HEK293 (cell line): ENCODE data around the gene LHFPL2.

Experiments used
- CTCF ChIA-PET: fragments of 350-600 bp; formaldehyde crosslinking; extraction: SDS; loops from one replicate; lab custom pipeline; 2021; ENCODE audit warnings: antibody characterized with exemption; lab: Yijun Ruan, JAX
- POLR2A ChIA-PET: fragments of 300-600 bp; formaldehyde crosslinking; extraction: SDS; loops from one replicate; lab custom pipeline; 2020; ENCODE audit warnings: antibody characterized with exemption, inconsistent platforms; lab: Yijun Ruan, JAX
- H3K27ac ChIP-seq: fragments of 200-500 bp; sonication (Bioruptor generic); 2 replicates; pipeline ENCODE4 v1.5.1; 2014; ENCODE audit warnings: low read depth, low read length, control low read depth, inconsistent platforms; ENCODE audit errors: extremely low read depth
- H3K36me3 ChIP-seq, 2 experiments: fragments of 200-500 bp in 1 of 2; sonication (Bioruptor generic) in 1 of 2; 1 replicate in 1 of 2; 2 replicates in 1 of 2; pipeline ENCODE4 v1.5.1; 2014 to 2017; ENCODE audit warnings: inconsistent platforms in 2 of 2, low read length in 2 of 2; ENCODE audit not compliant: control insufficient read depth in 2 of 2, insufficient read depth in 1 of 2
- H3K4me1 ChIP-seq: fragments of 200-500 bp; sonication (Bioruptor generic); 2 replicates; pipeline ENCODE4 v1.5.1; 2014; ENCODE audit warnings: mild to moderate bottlenecking, low read length, inconsistent platforms; ENCODE audit not compliant: control insufficient read depth, insufficient read depth
- H3K4me3 ChIP-seq: 2 replicates; pipeline ENCODE4 v1.5.1; 2011; ENCODE audit warnings: low read depth, mild to moderate bottlenecking, control low read depth, low read length, moderate library complexity
- H3K9me3 ChIP-seq: fragments of 200-500 bp; sonication (Bioruptor generic); 2 replicates; pipeline ENCODE4 v1.5.1; 2014; ENCODE audit warnings: low read depth, low read length, inconsistent platforms; ENCODE audit not compliant: control insufficient read depth, insufficient read depth
- ATF2 ChIP-seq: fragments of 450-650 bp; formaldehyde crosslinking; IDR thresholded peaks from 2 replicates; pipeline ENCODE4 v1.5.1; 2016; ENCODE audit warnings: missing biosample characterization, missing genetic modification characterization, low read depth
- BCL11B ChIP-seq: fragments of 450-650 bp; formaldehyde crosslinking; IDR thresholded peaks from 2 replicates; pipeline ENCODE4 v1.5.1; 2016; ENCODE audit warnings: low read depth, missing biosample characterization, missing genetic modification characterization
- CTCF ChIP-seq: fragments of 450-650 bp; formaldehyde crosslinking; IDR thresholded peaks from 2 replicates; pipeline ENCODE4 v1.5.1; 2016; ENCODE audit warnings: missing biosample characterization, missing genetic modification characterization
- RBAK ChIP-seq: fragments of 450-650 bp; formaldehyde crosslinking; IDR thresholded peaks from 2 replicates; pipeline ENCODE4 v1.5.1; 2016; ENCODE audit warnings: missing biosample characterization, missing genetic modification characterization
- ZBTB8A ChIP-seq: fragments of 450-650 bp; formaldehyde crosslinking; IDR thresholded peaks from 2 replicates; pipeline ENCODE4 v1.5.1; 2016; ENCODE audit warnings: missing biosample characterization, missing genetic modification characterization
- ZNF155 ChIP-seq: fragments of 450-650 bp; formaldehyde crosslinking; IDR thresholded peaks from 2 replicates; pipeline ENCODE4 v1.5.1; 2016; ENCODE audit warnings: missing biosample characterization, missing genetic modification characterization
- ZNF157 ChIP-seq: fragments of 450-650 bp; formaldehyde crosslinking; IDR thresholded peaks from 2 replicates; pipeline ENCODE4 v1.5.1; 2016; ENCODE audit warnings: missing biosample characterization, missing genetic modification characterization
- ZNF169 ChIP-seq: fragments of 450-650 bp; formaldehyde crosslinking; IDR thresholded peaks from 2 replicates; pipeline ENCODE4 v1.5.1; 2016; ENCODE audit warnings: missing biosample characterization, missing genetic modification characterization
- ZNF2 ChIP-seq: fragments of 450-650 bp; formaldehyde crosslinking; IDR thresholded peaks from 2 replicates; pipeline ENCODE4 v1.5.1; 2016; ENCODE audit warnings: missing biosample characterization, missing genetic modification characterization
- ZNF214 ChIP-seq: fragments of 450-650 bp; formaldehyde crosslinking; IDR thresholded peaks from 2 replicates; pipeline ENCODE4 v1.5.1; 2017; ENCODE audit warnings: missing biosample characterization, mild to moderate bottlenecking, missing genetic modification characterization, borderline replicate concordance
- ZNF24 ChIP-seq: fragments of 450-650 bp; formaldehyde crosslinking; IDR thresholded peaks from 2 replicates; pipeline ENCODE4 v1.5.1; 2016; ENCODE audit warnings: missing biosample characterization, missing genetic modification characterization
- ZNF311 ChIP-seq: fragments of 450-650 bp; formaldehyde crosslinking; IDR thresholded peaks from 2 replicates; pipeline ENCODE4 v1.5.1; 2017; ENCODE audit warnings: missing biosample characterization, missing genetic modification characterization, borderline replicate concordance
- ZNF335 ChIP-seq: fragments of 450-650 bp; formaldehyde crosslinking; conservative IDR thresholded peaks from 2 replicates; pipeline ENCODE4 v1.5.1; 2016; ENCODE audit warnings: missing biosample characterization, missing genetic modification characterization
- ZNF354C ChIP-seq: fragments of 450-650 bp; formaldehyde crosslinking; IDR thresholded peaks from 2 replicates; pipeline ENCODE4 v1.5.1; 2016; ENCODE audit warnings: missing biosample characterization, missing genetic modification characterization, low read depth, borderline replicate concordance
- ZNF366 ChIP-seq: fragments of 450-650 bp; formaldehyde crosslinking; conservative IDR thresholded peaks from 2 replicates; pipeline ENCODE4 v1.5.1; 2016; ENCODE audit warnings: missing biosample characterization, missing genetic modification characterization
- ZNF423 ChIP-seq: fragments of 450-650 bp; formaldehyde crosslinking; IDR thresholded peaks from 2 replicates; pipeline ENCODE4 v1.5.1; 2016; ENCODE audit warnings: missing biosample characterization, missing genetic modification characterization
- ZNF544 ChIP-seq: fragments of 450-650 bp; formaldehyde crosslinking; IDR thresholded peaks from 2 replicates; pipeline ENCODE4 v1.5.0; 2017; ENCODE audit warnings: missing biosample characterization, missing genetic modification characterization
- ZNF558 ChIP-seq: fragments of 450-650 bp; formaldehyde crosslinking; IDR thresholded peaks from 2 replicates; pipeline ENCODE4 v1.5.1; 2016; ENCODE audit warnings: missing biosample characterization, missing genetic modification characterization
- ZNF610 ChIP-seq: fragments of 450-650 bp; formaldehyde crosslinking; IDR thresholded peaks from 2 replicates; pipeline ENCODE4 v1.5.1; 2016; ENCODE audit warnings: missing biosample characterization, missing genetic modification characterization, borderline replicate concordance
- ZNF626 ChIP-seq: fragments of 450-650 bp; sonication (Bioruptor Pico); formaldehyde crosslinking; IDR thresholded peaks from 2 replicates; pipeline ENCODE4 v1.5.1; 2018; ENCODE audit warnings: missing biosample characterization, missing genetic modification characterization, inconsistent platforms
- ZNF639 ChIP-seq: fragments of 450-650 bp; formaldehyde crosslinking; IDR thresholded peaks from 2 replicates; pipeline ENCODE4 v1.5.1; 2016; ENCODE audit warnings: missing biosample characterization, missing genetic modification characterization
- ZNF791 ChIP-seq: fragments of 450-650 bp; formaldehyde crosslinking; IDR thresholded peaks from 2 replicates; pipeline ENCODE4 v1.5.1; 2016; ENCODE audit warnings: missing biosample characterization, missing genetic modification characterization
- ZNF837 ChIP-seq: fragments of 450-650 bp; formaldehyde crosslinking; IDR thresholded peaks from 2 replicates; pipeline ENCODE4 v1.5.1; 2016; ENCODE audit warnings: missing biosample characterization, missing genetic modification characterization
- TF ChIP-seq, protein P1 (sequence below): fragments of 450-650 bp; formaldehyde crosslinking; IDR thresholded peaks from 2 replicates; pipeline ENCODE4 v1.5.1; 2017; ENCODE audit warnings: missing biosample characterization, missing genetic modification characterization
- TF ChIP-seq, protein P2 (sequence below): fragments of 450-650 bp; formaldehyde crosslinking; IDR thresholded peaks from 2 replicates; pipeline ENCODE4 v1.5.1; 2016; ENCODE audit warnings: missing biosample characterization, missing genetic modification characterization
- TF ChIP-seq, protein P3 (sequence below): sonication (generic); formaldehyde crosslinking; IDR thresholded peaks from 2 replicates; pipeline ENCODE4 v1.8.1; 2022; ENCODE audit warnings: mild to moderate bottlenecking, moderate library complexity, missing genetic modification reagents

The LHFPL2 gene

DNA sequence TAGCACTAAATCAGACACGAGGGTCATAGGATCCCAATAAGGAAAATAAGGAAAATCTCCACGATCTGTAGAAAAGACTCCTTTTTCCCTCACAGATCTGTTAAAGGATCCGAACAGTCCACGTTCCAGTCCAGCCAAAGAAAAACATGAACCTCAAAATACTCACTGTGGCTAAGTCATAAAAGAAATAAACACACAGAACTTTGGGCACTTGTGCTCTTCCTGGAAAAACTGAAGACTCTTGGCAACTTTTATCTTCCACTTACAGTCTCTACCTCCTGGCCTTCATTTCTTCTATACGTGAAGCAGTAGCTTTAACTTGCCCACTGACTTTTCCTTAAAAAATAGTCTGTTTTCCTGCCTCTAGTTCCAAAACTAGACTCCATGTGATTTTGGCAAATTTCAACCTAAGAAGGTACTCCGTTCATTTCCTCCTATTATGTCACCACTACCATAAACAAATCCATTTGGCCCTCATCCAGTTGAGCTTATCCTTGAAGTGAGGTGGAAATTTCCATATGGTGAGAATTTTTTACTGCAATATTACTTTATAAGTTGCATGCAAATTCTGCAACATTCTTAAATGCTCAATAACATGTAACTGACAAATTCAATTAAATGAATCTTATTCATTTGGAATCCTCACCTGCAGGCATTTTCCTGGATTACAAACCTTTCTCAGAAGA is 5.3 kb upstream of the LHFPL2 start (continued):
- TF ChIP-seq, protein P1, sequence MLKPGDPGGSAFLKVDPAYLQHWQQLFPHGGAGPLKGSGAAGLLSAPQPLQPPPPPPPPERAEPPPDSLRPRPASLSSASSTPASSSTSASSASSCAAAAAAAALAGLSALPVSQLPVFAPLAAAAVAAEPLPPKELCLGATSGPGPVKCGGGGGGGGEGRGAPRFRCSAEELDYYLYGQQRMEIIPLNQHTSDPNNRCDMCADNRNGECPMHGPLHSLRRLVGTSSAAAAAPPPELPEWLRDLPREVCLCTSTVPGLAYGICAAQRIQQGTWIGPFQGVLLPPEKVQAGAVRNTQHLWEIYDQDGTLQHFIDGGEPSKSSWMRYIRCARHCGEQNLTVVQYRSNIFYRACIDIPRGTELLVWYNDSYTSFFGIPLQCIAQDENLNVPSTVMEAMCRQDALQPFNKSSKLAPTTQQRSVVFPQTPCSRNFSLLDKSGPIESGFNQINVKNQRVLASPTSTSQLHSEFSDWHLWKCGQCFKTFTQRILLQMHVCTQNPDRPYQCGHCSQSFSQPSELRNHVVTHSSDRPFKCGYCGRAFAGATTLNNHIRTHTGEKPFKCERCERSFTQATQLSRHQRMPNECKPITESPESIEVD (tag by site-specific recombination): 0 out of 2 replicates have a peak, but pooled peaks have one; percentile 36
- TF ChIP-seq, protein P2, sequence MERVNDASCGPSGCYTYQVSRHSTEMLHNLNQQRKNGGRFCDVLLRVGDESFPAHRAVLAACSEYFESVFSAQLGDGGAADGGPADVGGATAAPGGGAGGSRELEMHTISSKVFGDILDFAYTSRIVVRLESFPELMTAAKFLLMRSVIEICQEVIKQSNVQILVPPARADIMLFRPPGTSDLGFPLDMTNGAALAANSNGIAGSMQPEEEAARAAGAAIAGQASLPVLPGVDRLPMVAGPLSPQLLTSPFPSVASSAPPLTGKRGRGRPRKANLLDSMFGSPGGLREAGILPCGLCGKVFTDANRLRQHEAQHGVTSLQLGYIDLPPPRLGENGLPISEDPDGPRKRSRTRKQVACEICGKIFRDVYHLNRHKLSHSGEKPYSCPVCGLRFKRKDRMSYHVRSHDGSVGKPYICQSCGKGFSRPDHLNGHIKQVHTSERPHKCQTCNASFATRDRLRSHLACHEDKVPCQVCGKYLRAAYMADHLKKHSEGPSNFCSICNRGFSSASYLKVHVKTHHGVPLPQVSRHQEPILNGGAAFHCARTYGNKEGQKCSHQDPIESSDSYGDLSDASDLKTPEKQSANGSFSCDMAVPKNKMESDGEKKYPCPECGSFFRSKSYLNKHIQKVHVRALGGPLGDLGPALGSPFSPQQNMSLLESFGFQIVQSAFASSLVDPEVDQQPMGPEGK (tag by site-specific recombination): no peak
- TF ChIP-seq, protein P3, sequence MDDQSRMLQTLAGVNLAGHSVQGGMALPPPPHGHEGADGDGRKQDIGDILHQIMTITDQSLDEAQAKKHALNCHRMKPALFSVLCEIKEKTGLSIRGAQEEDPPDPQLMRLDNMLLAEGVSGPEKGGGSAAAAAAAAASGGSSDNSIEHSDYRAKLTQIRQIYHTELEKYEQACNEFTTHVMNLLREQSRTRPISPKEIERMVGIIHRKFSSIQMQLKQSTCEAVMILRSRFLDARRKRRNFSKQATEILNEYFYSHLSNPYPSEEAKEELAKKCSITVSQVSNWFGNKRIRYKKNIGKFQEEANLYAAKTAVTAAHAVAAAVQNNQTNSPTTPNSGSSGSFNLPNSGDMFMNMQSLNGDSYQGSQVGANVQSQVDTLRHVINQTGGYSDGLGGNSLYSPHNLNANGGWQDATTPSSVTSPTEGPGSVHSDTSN (CRISPR knock-in tag): no peak
- TF ChIP-seq ZNF791 (no peak), ZBTB8A (tag by site-specific recombination) (no peak), ZNF311 (no peak), ZNF155 (tag by site-specific recombination) (no peak), ZNF558 (0 out of 2 replicates have a peak, but pooled peaks have one; percentile 11), ZNF335 (tag by site-specific recombination) (peak; percentile 49), ZNF610 (tag by site-specific recombination) (no peak), BCL11B (tag by site-specific recombination) (no peak), RBAK (tag by site-specific recombination) (no peak), ATF2 (tag by site-specific recombination) (0 out of 2 replicates have a peak, but pooled peaks have one; percentile 16), ZNF366 (tag by site-specific recombination) (0 out of 2 replicates have a peak, but pooled peaks have one; percentile 12), ZNF214 (tag by site-specific recombination) (no peak), ZNF423 (tag by site-specific recombination) (no peak)

DNA sequence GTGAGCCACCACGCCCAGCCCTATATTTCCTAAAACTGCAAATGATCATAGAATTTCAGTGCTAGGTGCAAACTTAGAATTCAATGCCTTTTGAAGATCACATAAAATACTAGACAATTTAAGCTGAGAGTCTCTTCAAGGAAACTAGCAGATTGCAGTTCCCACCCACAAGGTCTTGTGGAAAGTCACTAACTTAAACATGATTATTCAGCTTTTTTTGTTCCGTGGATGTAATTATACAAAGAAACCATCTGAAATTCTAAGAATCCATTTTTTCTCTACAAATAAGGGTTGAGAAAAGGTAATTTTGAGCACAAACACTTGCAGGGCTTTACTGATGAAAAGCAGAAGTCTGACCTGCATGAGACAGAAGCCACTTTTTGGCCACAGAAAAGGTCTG is 4.5 kb upstream of the LHFPL2 start:
- POLR2A ChIA-PET: no interaction called here
- H3K4me1 ChIP-seq: peaks cover 12% of the 10 kb centered on the region
- CTCF ChIA-PET: no interaction called here
- H3K4me3 ChIP-seq: no peak overlapping the region
- no peaks in the 10 kb centered on the region for H3K36me3 ChIP-seq
- no peak overlapping the region for H3K27ac ChIP-seq
- H3K9me3 ChIP-seq: no peaks in the 10 kb centered on the region
- TF ChIP-seq ZNF169 (no peak), ZNF626 (tag by site-specific recombination) (no peak), ZNF155 (tag by site-specific recombination) (no peak), ZNF544 (tag by site-specific recombination) (no peak), ZNF2 (tag by site-specific recombination) (no peak), ZNF354C (tag by site-specific recombination) (no peak), ZNF24 (tag by site-specific recombination) (no peak), CTCF (tag by site-specific recombination) (no peak), ZNF639 (no peak), ZNF837 (tag by site-specific recombination) (no peak), ZNF157 (tag by site-specific recombination) (no peak)
